Measurements from ENCODE around the gene ERMP1. TPM values are rescaled to one million over a fixed set of nuclear protein-coding genes. Genes with fewer than 3 reads are reported as not detected.

The ERMP1 gene
- total and polyA plus RNA-seq, 4 experiments from 2014 or later = 11.6 to 24.5 (median 17.6) TPM

GRCh38 chr9:5748438-5748837, 84.5 kb downstream of the ERMP1 start:
- Mint-ChIP-seq H3K27me3 (no peaks in the 10 kb centered on the region), H3K4me1 (peaks cover 0 to 9% (median 8%) of the 10 kb centered on the region in 4 donors), H3K27ac (no peak overlapping the region), H3K36me3 (peaks cover 54 to 55% of the 10 kb centered on the region in 2 donors), H3K9me3 (peaks cover 0 to 2% (median 0%) of the 10 kb centered on the region in 8 donors), H3K4me3 (no peak overlapping the region)
- no peaks in the 10 kb centered on the region for H3K4me1 ChIP-seq (ENCODE audit: insufficient read depth, low read length)
- peaks cover 4% of the 10 kb centered on the region for H3K36me3 ChIP-seq (ENCODE audit: insufficient read depth, low read length)
- POLR2A ChIA-PET (ENCODE audit: partially characterized antibody) = no interaction called here
- DNase-seq = no peak
- no peak overlapping the region for H3K4me3 ChIP-seq (ENCODE audit: low read length in 2 of 2)
- CTCF ChIA-PET (ENCODE audit: partially characterized antibody) = interaction anchor here (0.7 to 0.9 kb wide), 2 partner anchors 8 to 25 kb away, joined by 3 read pairs; no protein-coding TSS in a partner anchor
- no peaks in the 10 kb centered on the region for H3K9me3 ChIP-seq (ENCODE audit: control insufficient read depth in 1 of 2, low read length in 2 of 2)
- no peak overlapping the region for H3K27ac ChIP-seq (ENCODE audit: low read depth, low read length)
- no peaks in the 10 kb centered on the region for H3K27me3 ChIP-seq (ENCODE audit: insufficient read depth, low read length)
- intact Hi-C loops (cut with micrococcal nuclease) = no loop called here

- Mint-ChIP-seq H3K36me3 (peaks cover 65 to 73% of the 10 kb centered on the region in 2 donors), H3K9me3 (peaks cover 0 to under 1% (median 0%) of the 10 kb centered on the region in 8 donors), H3K4me3 (no peak overlapping the region), H3K27ac (no peak overlapping the region), H3K4me1 (peaks cover 0 to 2% (median under 1%) of the 10 kb centered on the region in 4 donors), H3K27me3 (no peaks in the 10 kb centered on the region)
- intact Hi-C loops (cut with micrococcal nuclease) = no loop called here
- no peaks in the 10 kb centered on the region for H3K27me3 ChIP-seq (ENCODE audit: insufficient read depth, low read length)
- H3K27ac ChIP-seq (ENCODE audit: low read depth, low read length) = no peak overlapping the region
- no peak for DNase-seq
- CTCF ChIA-PET (ENCODE audit: partially characterized antibody) = no interaction called here
- no peak overlapping the region for H3K4me3 ChIP-seq (ENCODE audit: low read length in 2 of 2)
- POLR2A ChIA-PET (ENCODE audit: partially characterized antibody) = no interaction called here
- H3K4me1 ChIP-seq (ENCODE audit: insufficient read depth, low read length) = no peaks in the 10 kb centered on the region
- H3K36me3 ChIP-seq (ENCODE audit: insufficient read depth, low read length) = peaks cover 7% of the 10 kb centered on the region
- H3K9me3 ChIP-seq (ENCODE audit: control insufficient read depth in 1 of 2, low read length in 2 of 2) = no peaks in the 10 kb centered on the region
Measured at GRCh38 chr9:5743109-5743508, 89.8 kb downstream of the ERMP1 start.

GRCh38 chr9:5736563-5737346, 96.2 kb downstream of the ERMP1 start:
- H3K4me1 Mint-ChIP-seq = no peaks in the 10 kb centered on the region
- no peak overlapping the region for H3K27ac Mint-ChIP-seq
- Histone ChIP-seq H3K4me1 (ENCODE audit: insufficient read depth, low read length) (no peaks in the 10 kb centered on the region), H3K27ac (ENCODE audit: low read depth, low read length) (no peak overlapping the region), H3K4me3 (ENCODE audit: low read length in 2 of 2) (no peak overlapping the region), H3K36me3 (ENCODE audit: insufficient read depth, low read length) (peaks cover 2% of the 10 kb centered on the region), H3K9me3 (ENCODE audit: control insufficient read depth in 1 of 2, low read length in 2 of 2) (no peaks in the 10 kb centered on the region), H3K27me3 (ENCODE audit: insufficient read depth, low read length) (no peaks in the 10 kb centered on the region)
- intact Hi-C loops (cut with micrococcal nuclease) = no loop called here
- H3K27me3 Mint-ChIP-seq = no peaks in the 10 kb centered on the region
- ChIA-PET CTCF (ENCODE audit: partially characterized antibody) (no interaction called here), POLR2A (ENCODE audit: partially characterized antibody) (no interaction called here)
- no peaks in the 10 kb centered on the region for H3K9me3 Mint-ChIP-seq
- peaks cover 50 to 53% of the 10 kb centered on the region in 2 donors for H3K36me3 Mint-ChIP-seq
- H3K4me3 Mint-ChIP-seq = no peak overlapping the region
- no peak for DNase-seq

- Mint-ChIP-seq H3K36me3 (peaks cover 41 to 47% of the 10 kb centered on the region in 2 donors), H3K27ac (peak overlapping the region in 1 of 7 donors; percentile 24), H3K4me1 (no peaks in the 10 kb centered on the region), H3K4me3 (no peak overlapping the region), H3K9me3 (no peaks in the 10 kb centered on the region), H3K27me3 (no peaks in the 10 kb centered on the region)
- intact Hi-C loops (cut with micrococcal nuclease) = no loop called here
- Histone ChIP-seq H3K9me3 (ENCODE audit: control insufficient read depth in 1 of 2, low read length in 2 of 2) (no peaks in the 10 kb centered on the region), H3K27ac (ENCODE audit: low read depth, low read length) (no peak overlapping the region), H3K4me1 (ENCODE audit: insufficient read depth, low read length) (no peaks in the 10 kb centered on the region), H3K27me3 (ENCODE audit: insufficient read depth, low read length) (no peaks in the 10 kb centered on the region), H3K4me3 (ENCODE audit: low read length in 2 of 2) (no peak overlapping the region), H3K36me3 (ENCODE audit: insufficient read depth, low read length) (no peaks in the 10 kb centered on the region)
- ChIA-PET POLR2A (ENCODE audit: partially characterized antibody) (no interaction called here), CTCF (ENCODE audit: partially characterized antibody) (no interaction called here)
- no peak for DNase-seq
Measured at GRCh38 chr9:5735072-5735471, 97.8 kb downstream of the ERMP1 start.

Other genes with a start within 250 kb of the ERMP1 start
- 10 to 100 TPM; 26.3 to 27.1 TPM for gene RIC1, start 204.0 kb downstream of the ERMP1 start, total RNA-seq
- gene RIC1, start 204.0 kb downstream of the ERMP1 start, polyA plus RNA-seq = 1 to 10 TPM; 2.4 to 7.6 TPM
- not detected for gene MLANA, start 57.8 kb upstream of the ERMP1 start, total RNA-seq
- gene MLANA, start 57.8 kb upstream of the ERMP1 start, polyA plus RNA-seq = under 1 TPM in 1 of 2 donors, not detected in 1; 0.59 TPM
- gene RANBP6, start 182.5 kb upstream of the ERMP1 start, total RNA-seq = 10 to 100 TPM; 36.0 to 36.7 TPM
- gene RANBP6, start 182.5 kb upstream of the ERMP1 start, polyA plus RNA-seq = 10 to 100 TPM; 20.4 to 24.7 TPM

Measured in CD4-positive, alpha-beta memory T cell (primary cell).